PFSK-1 (cell line): ENCODE measurements around the gene SURF1.

ENCODE experiments used
- POLR2AphosphoS5 ChIP-seq: IDR thresholded peaks from 2 replicates; pipeline ENCODE4 v1.6.1; 2012; ENCODE audit warnings: low read depth, mild to moderate bottlenecking, control low read depth, low read length, moderate library complexity
- SIN3A ChIP-seq: IDR thresholded peaks from 2 replicates; pipeline ENCODE4 v1.6.1; 2012; ENCODE audit warnings: mild to moderate bottlenecking, low read length, moderate library complexity, borderline replicate concordance; ENCODE audit not compliant: insufficient read depth
- TAF1 ChIP-seq: IDR thresholded peaks from 2 replicates; pipeline ENCODE4 v1.6.1; 2012; ENCODE audit warnings: low read length, control low read depth, borderline replicate concordance; ENCODE audit not compliant: insufficient read depth
- TF ChIP-seq, protein P1 (sequence below), 2 experiments: IDR thresholded peaks; 2 replicates each; pipeline versions ENCODE4 v1.6.1 to v1.8.0; 2011 to 2012; ENCODE audit warnings: low read depth in 2 of 2, low read length in 2 of 2, control low read depth in 1 of 2, inconsistent platforms in 1 of 2, mild to moderate bottlenecking in 1 of 2, moderate library complexity in 1 of 2; ENCODE audit not compliant: insufficient read depth in 1 of 2

DNA sequence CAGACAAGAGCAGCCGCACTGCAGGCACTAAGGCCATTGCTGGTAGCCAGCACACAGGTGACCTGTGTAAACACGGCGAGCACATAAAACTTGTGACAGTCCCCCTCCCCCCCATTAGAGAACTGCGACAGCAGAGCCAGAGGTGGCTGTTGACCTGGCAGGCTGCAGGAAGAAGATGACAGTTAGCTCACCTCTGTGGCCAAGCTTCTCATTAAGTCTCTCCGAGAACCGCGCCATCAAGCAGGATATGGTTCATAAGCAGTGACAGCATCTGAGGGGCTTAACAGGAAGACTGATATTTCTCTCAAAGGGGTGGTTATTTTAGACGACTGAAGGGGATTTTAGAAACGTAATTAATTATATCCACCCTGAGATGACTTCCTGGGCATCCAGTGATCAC, 14.4 kb upstream of the SURF1 start:
- TF ChIP-seq TAF1: no peak
- TF ChIP-seq POLR2AphosphoS5: no peak
- TF ChIP-seq, protein P1, sequence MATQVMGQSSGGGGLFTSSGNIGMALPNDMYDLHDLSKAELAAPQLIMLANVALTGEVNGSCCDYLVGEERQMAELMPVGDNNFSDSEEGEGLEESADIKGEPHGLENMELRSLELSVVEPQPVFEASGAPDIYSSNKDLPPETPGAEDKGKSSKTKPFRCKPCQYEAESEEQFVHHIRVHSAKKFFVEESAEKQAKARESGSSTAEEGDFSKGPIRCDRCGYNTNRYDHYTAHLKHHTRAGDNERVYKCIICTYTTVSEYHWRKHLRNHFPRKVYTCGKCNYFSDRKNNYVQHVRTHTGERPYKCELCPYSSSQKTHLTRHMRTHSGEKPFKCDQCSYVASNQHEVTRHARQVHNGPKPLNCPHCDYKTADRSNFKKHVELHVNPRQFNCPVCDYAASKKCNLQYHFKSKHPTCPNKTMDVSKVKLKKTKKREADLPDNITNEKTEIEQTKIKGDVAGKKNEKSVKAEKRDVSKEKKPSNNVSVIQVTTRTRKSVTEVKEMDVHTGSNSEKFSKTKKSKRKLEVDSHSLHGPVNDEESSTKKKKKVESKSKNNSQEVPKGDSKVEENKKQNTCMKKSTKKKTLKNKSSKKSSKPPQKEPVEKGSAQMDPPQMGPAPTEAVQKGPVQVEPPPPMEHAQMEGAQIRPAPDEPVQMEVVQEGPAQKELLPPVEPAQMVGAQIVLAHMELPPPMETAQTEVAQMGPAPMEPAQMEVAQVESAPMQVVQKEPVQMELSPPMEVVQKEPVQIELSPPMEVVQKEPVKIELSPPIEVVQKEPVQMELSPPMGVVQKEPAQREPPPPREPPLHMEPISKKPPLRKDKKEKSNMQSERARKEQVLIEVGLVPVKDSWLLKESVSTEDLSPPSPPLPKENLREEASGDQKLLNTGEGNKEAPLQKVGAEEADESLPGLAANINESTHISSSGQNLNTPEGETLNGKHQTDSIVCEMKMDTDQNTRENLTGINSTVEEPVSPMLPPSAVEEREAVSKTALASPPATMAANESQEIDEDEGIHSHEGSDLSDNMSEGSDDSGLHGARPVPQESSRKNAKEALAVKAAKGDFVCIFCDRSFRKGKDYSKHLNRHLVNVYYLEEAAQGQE (IDR thresholded peaks at IDR 0.05; ENCODE audit: insufficient read depth in 1 of 2, low read depth in 2 of 2, low read length in 2 of 2): no peak
- TF ChIP-seq SIN3A: no peak
